Measurements from ENCODE around the gene OR5B12. TPM values are rescaled to one million over a fixed set of nuclear protein-coding genes. Genes with fewer than 3 reads are reported as not detected.

The OR5B12 gene
- polyA plus RNA-seq, 1 of the 3 experiments (the other 2 are of a cell fraction) = not detected

GRCh38 chr11:58395581-58395980, 46.5 kb downstream of the OR5B12 start (continued):
- TF ChIP-seq ZBTB33 (IDR thresholded peaks at IDR 0.05; ENCODE audit: borderline replicate concordance, low read depth) = no peak
- no peak for TF ChIP-seq POLR2AphosphoS5 (IDR thresholded peaks at IDR 0.05; ENCODE audit: low read depth, low read length)
- no peak for TF ChIP-seq ELF1 (IDR thresholded peaks at IDR 0.05)
- no peak for TF ChIP-seq TEAD4 (IDR thresholded peaks at IDR 0.05; ENCODE audit: borderline replicate concordance, insufficient read depth)
- TF ChIP-seq FOXM1 (IDR thresholded peaks at IDR 0.05; ENCODE audit: low read depth) = no peak
- no peak for TF ChIP-seq EZH2phosphoT487 (IDR thresholded peaks at IDR 0.05; ENCODE audit: borderline replicate concordance, low read depth)
- no peak for TF ChIP-seq JUND (IDR thresholded peaks at IDR 0.05)

- Histone ChIP-seq H3K4me1 (ENCODE audit: control insufficient read depth in 1 of 2, insufficient read depth in 2 of 2, low read depth in 1 of 2, low read length in 1 of 2) (peaks cover 0 to 11% of the 10 kb centered on the region in 2 experiments; a peak in 1 of 4 replicates), H3K27ac (ENCODE audit: low read depth in 2 of 2, low read length in 1 of 2) (peak overlapping the region in 1 of 2 experiments; percentile 34; a peak in 2 of 4 replicates)
- CTCF ChIA-PET = no interaction called here
These were observed 47.8 kb downstream of the OR5B12 start for GRCh38 chr11:58394195-58394594.

More at GRCh38 chr11:58394195-58394594, 47.8 kb downstream of the OR5B12 start:
- no peak for DNase-seq
- no peak overlapping the region for H2AFZ ChIP-seq (ENCODE audit: low read depth)
- TF ChIP-seq PBX3 (IDR thresholded peaks at IDR 0.05) (peak; percentile 83), TCF12 (IDR thresholded peaks at IDR 0.05) (peak; percentile 83), FOSL2 (IDR thresholded peaks at IDR 0.05; ENCODE audit: borderline replicate concordance, low read depth) (peak; percentile 84; the same call in 1 of the 2 replicates), TEAD4 (IDR thresholded peaks at IDR 0.05; ENCODE audit: borderline replicate concordance, insufficient read depth) (peak; percentile 82), EZH2phosphoT487 (IDR thresholded peaks at IDR 0.05; ENCODE audit: borderline replicate concordance, low read depth) (no peak), NFIC (IDR thresholded peaks at IDR 0.05; ENCODE audit: borderline replicate concordance) (peak; percentile 81), JUND (IDR thresholded peaks at IDR 0.05) (peak; percentile 80), EP300 (IDR thresholded peaks at IDR 0.05; ENCODE audit: borderline replicate concordance in 1 of 2, low read depth in 1 of 2, low read length in 1 of 2) (peak in 1 of 2 experiments; percentile 80; a peak in 2 of 4 replicates), USF2 (IDR thresholded peaks at IDR 0.05; ENCODE audit: borderline replicate concordance, low read depth, low read length) (no peak), MEF2A (IDR thresholded peaks at IDR 0.05; ENCODE audit: borderline replicate concordance, low read depth) (0 out of 2 replicates have a peak, but pooled peaks have one; percentile 18), POLR2AphosphoS5 (IDR thresholded peaks at IDR 0.05; ENCODE audit: low read depth, low read length) (peak; percentile 34; the same call in 1 of the 2 replicates), RFX5 (IDR thresholded peaks at IDR 0.05; ENCODE audit: low read length) (no peak)
- H3K36me3 ChIP-seq (replicated peaks in 1 of 2; ENCODE audit: control insufficient read depth in 1 of 2, insufficient read depth in 2 of 2, low read length in 1 of 2) = no peaks in the 10 kb centered on the region
- no peak overlapping the region for H3K4me2 ChIP-seq
- peaks cover 9% of the 10 kb centered on the region; the same call in 1 of the 2 replicates for H3K9me3 ChIP-seq
- no peaks in the 10 kb centered on the region for H4K20me1 ChIP-seq (ENCODE audit: insufficient read depth)
- no peak overlapping the region for H3K9ac ChIP-seq
- peaks cover 19% of the 10 kb centered on the region for H3F3A ChIP-seq (replicated peaks; ENCODE audit: insufficient read depth)
- H3K27me3 ChIP-seq (ENCODE audit: insufficient read depth) = no peaks in the 10 kb centered on the region
- H3K79me2 ChIP-seq (ENCODE audit: insufficient read depth) = no peaks in the 10 kb centered on the region
- POLR2A ChIA-PET = no interaction called here
- H3K9me2 ChIP-seq = no peaks in the 10 kb centered on the region
- no peak overlapping the region for H3K4me3 ChIP-seq (ENCODE audit: low read depth in 2 of 2, low read length in 1 of 2)
